ENCODE results near the gene TAS2R40.
"Not testable (repeated sequence)": the region's sequence is repeated elsewhere in the genome, so short reads cannot be mapped to it uniquely, and the experiment has no call there.

TAS2R40 gene

DNA sequence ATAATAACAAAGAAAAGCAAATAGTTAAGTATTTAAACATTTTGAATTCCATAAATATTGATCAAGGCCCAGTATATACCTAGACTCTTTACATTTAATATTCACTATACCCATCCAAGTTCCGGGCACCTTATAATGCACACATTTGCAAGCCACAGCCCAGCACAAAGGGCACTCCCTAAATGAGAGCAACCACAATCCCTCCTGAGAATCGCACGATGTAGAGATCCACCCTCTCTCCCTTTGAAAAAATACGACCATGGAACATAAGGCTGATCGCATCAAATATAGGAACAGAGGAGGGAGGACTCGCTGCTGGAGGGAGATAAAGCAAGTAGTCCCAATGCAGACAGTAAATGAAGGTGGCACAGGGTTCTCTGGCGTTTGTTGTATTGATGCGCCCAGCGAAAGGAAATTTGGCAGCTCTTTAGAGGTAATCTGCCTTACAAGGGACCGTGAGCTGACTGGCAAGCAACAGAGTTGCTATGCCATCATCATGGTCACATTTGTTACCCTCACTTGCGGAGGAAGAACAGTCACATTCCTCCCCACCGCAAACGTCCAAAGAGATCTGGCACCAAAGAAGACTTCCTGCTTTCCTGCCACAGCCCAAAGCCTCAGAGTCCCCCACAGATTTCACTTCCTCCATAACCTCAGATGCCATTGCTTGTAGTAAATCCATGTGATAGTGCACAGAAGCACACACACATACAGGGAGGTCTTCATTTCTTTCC is 16.1 kb upstream of the TAS2R40 start:
- TF ChIP-seq CTCF (conservative IDR thresholded peaks at IDR 0.05; ENCODE audit: low read depth, low read length), result no peak
- Histone ChIP-seq H3K36me3 (ENCODE audit: insufficient read depth) (no peaks in the 10 kb centered on the region), H3K4me1 (ENCODE audit: low read depth, poor library complexity, severe bottlenecking) (no peaks in the 10 kb centered on the region), H2AFZ (ENCODE audit: low read depth) (no peak overlapping the region), H3K27ac (no peak overlapping the region), H3K4me3 (IDR thresholded peaks at IDR 0.05; ENCODE audit: insufficient read depth, low read depth, low read length) (no peak overlapping the region), H3K9ac (no peak overlapping the region), H3K4me2 (no peak overlapping the region), H3K79me2 (ENCODE audit: insufficient read depth, low read depth) (no peaks in the 10 kb centered on the region), H3K27me3 (ENCODE audit: insufficient read depth, low read depth) (no peaks in the 10 kb centered on the region), H4K20me1 (ENCODE audit: insufficient read depth) (no peaks in the 10 kb centered on the region)

- Histone ChIP-seq H3K9ac (no peak overlapping the region), H3K27ac (no peak overlapping the region), H2AFZ (ENCODE audit: low read depth) (no peak overlapping the region), H3K4me2 (no peak overlapping the region), H3K36me3 (ENCODE audit: insufficient read depth) (no peaks in the 10 kb centered on the region), H3K4me1 (ENCODE audit: low read depth, poor library complexity, severe bottlenecking) (no peaks in the 10 kb centered on the region), H3K4me3 (IDR thresholded peaks at IDR 0.05; ENCODE audit: insufficient read depth, low read depth, low read length) (no peak overlapping the region), H3K79me2 (ENCODE audit: insufficient read depth, low read depth) (no peaks in the 10 kb centered on the region), H4K20me1 (ENCODE audit: insufficient read depth) (no peaks in the 10 kb centered on the region), H3K27me3 (ENCODE audit: insufficient read depth, low read depth) (no peaks in the 10 kb centered on the region)
- no peak for TF ChIP-seq CTCF (conservative IDR thresholded peaks at IDR 0.05; ENCODE audit: low read depth, low read length)
These were observed 11.3 kb upstream of the TAS2R40 start for GRCh38 chr7:143210541-143210940.

DNA sequence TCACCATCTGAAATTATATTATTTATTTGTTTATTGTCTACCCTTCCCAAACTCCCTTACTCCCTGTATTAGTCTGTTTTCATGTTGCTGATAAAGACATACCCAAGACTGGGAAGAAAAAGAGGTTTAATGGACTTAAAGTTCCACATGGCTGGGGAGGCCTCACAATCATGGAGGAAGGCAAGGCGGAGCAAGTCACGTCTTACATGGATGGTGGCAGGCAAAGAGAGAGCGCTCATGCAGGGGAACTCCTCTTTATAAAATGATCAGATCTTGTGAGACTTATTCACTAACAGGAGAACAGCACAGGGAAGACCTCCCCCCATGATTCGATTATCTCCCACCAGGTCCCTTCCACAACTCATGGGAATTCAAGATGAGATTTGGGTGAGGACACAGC is 8.4 kb upstream of the TAS2R40 start:
- not testable (repeated sequence) for H3K4me2 ChIP-seq; H3K36me3 ChIP-seq (ENCODE audit: insufficient read depth); H3K9ac ChIP-seq; H3K4me3 ChIP-seq (IDR thresholded peaks at IDR 0.05; ENCODE audit: insufficient read depth, low read depth, low read length); H2AFZ ChIP-seq (ENCODE audit: low read depth); H3K79me2 ChIP-seq (ENCODE audit: insufficient read depth, low read depth); H3K27me3 ChIP-seq (ENCODE audit: insufficient read depth, low read depth); H4K20me1 ChIP-seq (ENCODE audit: insufficient read depth); H3K4me1 ChIP-seq (ENCODE audit: low read depth, poor library complexity, severe bottlenecking); H3K27ac ChIP-seq

DNA sequence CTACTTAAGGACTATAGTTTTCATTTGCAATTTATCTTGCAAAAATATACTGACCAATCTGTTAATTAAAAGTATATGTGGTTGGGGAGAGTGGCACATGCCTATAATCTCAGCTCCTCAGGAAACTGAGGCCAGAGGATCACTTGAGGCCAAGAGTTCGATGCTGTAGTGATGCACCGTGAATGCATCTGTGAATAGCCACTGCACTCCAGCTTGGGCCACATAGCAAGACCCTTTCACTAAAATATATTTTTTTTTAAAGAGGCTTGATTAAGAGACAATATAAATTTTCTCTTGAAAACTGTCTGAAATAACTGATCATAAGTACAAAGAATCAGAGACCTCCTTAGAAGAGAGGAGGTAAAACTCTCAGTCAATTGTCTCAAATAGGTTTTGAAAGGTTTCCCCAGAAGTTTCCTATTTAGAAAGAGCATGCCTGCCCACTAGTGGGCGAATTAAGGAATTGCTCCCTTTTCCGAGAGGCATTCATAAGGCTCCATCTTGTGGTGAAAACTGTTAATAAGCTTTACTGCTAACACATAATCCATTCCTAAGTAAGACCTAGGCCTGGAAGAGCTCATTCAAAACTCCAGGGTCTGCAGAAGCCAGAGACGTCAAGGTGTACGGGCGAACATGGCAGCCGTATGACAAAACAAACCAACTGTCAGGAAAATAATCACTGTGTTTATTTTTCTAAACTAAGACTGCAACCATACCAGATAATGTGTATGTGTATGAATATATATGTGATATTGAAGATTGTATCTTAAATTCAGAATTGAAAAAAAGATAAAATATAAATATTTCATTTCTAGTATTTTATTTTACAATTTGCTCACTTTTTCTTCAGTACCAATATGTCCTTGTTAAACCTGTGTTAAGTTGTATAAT is 6.8 kb upstream of the TAS2R40 start:
- no peaks in the 10 kb centered on the region for H3K4me1 ChIP-seq (ENCODE audit: low read depth, poor library complexity, severe bottlenecking)
- no peaks in the 10 kb centered on the region for H4K20me1 ChIP-seq (ENCODE audit: insufficient read depth)
- no peak overlapping the region for H3K9ac ChIP-seq
- no peaks in the 10 kb centered on the region for H3K27me3 ChIP-seq (ENCODE audit: insufficient read depth, low read depth)
- H3K79me2 ChIP-seq (ENCODE audit: insufficient read depth, low read depth), result no peaks in the 10 kb centered on the region
- H3K27ac ChIP-seq, result no peak overlapping the region
- peak; percentile 100 for TF ChIP-seq CTCF (conservative IDR thresholded peaks at IDR 0.05; ENCODE audit: low read depth, low read length)
- no peak overlapping the region for H3K4me2 ChIP-seq
- H2AFZ ChIP-seq (ENCODE audit: low read depth), result no peak overlapping the region
- no peak overlapping the region for H3K4me3 ChIP-seq (IDR thresholded peaks at IDR 0.05; ENCODE audit: insufficient read depth, low read depth, low read length)
- H3K36me3 ChIP-seq (ENCODE audit: insufficient read depth), result no peaks in the 10 kb centered on the region

GRCh38 chr7:143216151-143216550 is 5.7 kb upstream of the TAS2R40 start:
- H3K4me2 ChIP-seq, result no peak overlapping the region
- no peaks in the 10 kb centered on the region for H4K20me1 ChIP-seq (ENCODE audit: insufficient read depth)
- H3K27ac ChIP-seq, result no peak overlapping the region
- no peaks in the 10 kb centered on the region for H3K79me2 ChIP-seq (ENCODE audit: insufficient read depth, low read depth)
- H3K4me1 ChIP-seq (ENCODE audit: low read depth, poor library complexity, severe bottlenecking), result no peaks in the 10 kb centered on the region
- TF ChIP-seq CTCF (conservative IDR thresholded peaks at IDR 0.05; ENCODE audit: low read depth, low read length), result no peak
- H3K4me3 ChIP-seq (IDR thresholded peaks at IDR 0.05; ENCODE audit: insufficient read depth, low read depth, low read length), result no peak overlapping the region
- H3K36me3 ChIP-seq (ENCODE audit: insufficient read depth), result no peaks in the 10 kb centered on the region
- no peak overlapping the region for H2AFZ ChIP-seq (ENCODE audit: low read depth)
- H3K27me3 ChIP-seq (ENCODE audit: insufficient read depth, low read depth), result no peaks in the 10 kb centered on the region
- no peak overlapping the region for H3K9ac ChIP-seq
